ENCODE measurements around the gene PNRC2.

DNA sequence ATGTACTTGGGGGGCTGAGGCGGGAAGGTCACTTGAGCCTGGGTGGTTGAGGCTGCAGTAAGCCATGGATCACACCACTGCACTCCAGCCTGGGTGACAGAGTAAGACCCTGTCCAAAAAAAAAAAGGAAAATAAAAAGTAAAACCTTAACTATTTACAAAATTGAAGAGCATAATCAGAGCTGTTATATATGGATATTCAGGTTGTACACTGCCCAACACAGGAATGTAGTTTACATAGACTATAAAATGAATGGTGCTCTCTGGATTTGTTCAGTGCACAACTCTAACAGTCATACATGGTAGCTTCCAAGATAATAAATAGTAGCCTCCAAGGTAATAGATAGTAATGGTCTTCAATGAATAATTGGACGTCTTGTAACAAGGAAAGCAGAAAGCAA, 43.1 kb downstream of the PNRC2 start:
- TF ChIP-seq, protein P1, sequence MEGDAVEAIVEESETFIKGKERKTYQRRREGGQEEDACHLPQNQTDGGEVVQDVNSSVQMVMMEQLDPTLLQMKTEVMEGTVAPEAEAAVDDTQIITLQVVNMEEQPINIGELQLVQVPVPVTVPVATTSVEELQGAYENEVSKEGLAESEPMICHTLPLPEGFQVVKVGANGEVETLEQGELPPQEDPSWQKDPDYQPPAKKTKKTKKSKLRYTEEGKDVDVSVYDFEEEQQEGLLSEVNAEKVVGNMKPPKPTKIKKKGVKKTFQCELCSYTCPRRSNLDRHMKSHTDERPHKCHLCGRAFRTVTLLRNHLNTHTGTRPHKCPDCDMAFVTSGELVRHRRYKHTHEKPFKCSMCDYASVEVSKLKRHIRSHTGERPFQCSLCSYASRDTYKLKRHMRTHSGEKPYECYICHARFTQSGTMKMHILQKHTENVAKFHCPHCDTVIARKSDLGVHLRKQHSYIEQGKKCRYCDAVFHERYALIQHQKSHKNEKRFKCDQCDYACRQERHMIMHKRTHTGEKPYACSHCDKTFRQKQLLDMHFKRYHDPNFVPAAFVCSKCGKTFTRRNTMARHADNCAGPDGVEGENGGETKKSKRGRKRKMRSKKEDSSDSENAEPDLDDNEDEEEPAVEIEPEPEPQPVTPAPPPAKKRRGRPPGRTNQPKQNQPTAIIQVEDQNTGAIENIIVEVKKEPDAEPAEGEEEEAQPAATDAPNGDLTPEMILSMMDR (IDR thresholded peaks at IDR 0.05): no peak
- no peak for TF ChIP-seq POLR2A (IDR thresholded peaks at IDR 0.05)

Data from right lobe of liver (tissue), 4 donors.